GM12801 (cell line): ENCODE data around the gene PRKAG2.

Experiments
- TF ChIP-seq, protein P1 (sequence below): IDR thresholded peaks from one replicate; pipeline ENCODE4 v1.5.1; 2011; ENCODE audit warnings: control low read depth; ENCODE audit not compliant: insufficient read length; ENCODE audit errors: extremely low read depth

The PRKAG2 gene

GRCh38 chr7:151864561-151864960 is 12.4 kb downstream of the PRKAG2 start:
- TF ChIP-seq, protein P1, sequence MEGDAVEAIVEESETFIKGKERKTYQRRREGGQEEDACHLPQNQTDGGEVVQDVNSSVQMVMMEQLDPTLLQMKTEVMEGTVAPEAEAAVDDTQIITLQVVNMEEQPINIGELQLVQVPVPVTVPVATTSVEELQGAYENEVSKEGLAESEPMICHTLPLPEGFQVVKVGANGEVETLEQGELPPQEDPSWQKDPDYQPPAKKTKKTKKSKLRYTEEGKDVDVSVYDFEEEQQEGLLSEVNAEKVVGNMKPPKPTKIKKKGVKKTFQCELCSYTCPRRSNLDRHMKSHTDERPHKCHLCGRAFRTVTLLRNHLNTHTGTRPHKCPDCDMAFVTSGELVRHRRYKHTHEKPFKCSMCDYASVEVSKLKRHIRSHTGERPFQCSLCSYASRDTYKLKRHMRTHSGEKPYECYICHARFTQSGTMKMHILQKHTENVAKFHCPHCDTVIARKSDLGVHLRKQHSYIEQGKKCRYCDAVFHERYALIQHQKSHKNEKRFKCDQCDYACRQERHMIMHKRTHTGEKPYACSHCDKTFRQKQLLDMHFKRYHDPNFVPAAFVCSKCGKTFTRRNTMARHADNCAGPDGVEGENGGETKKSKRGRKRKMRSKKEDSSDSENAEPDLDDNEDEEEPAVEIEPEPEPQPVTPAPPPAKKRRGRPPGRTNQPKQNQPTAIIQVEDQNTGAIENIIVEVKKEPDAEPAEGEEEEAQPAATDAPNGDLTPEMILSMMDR, result no peak

- TF ChIP-seq, protein P1, result no peak
These were observed 12.8 kb downstream of the PRKAG2 start for GRCh38 chr7:151864081-151864480.

GRCh38 chr7:151863386-151864079 is 13.4 kb downstream of the PRKAG2 start:
- TF ChIP-seq, protein P1, result no peak

GRCh38 chr7:151862606-151863381 is 14.1 kb downstream of the PRKAG2 start:
- TF ChIP-seq, protein P1, result no peak

GRCh38 chr7:151861881-151862280 is 15.0 kb downstream of the PRKAG2 start:
- TF ChIP-seq, protein P1, result no peak

GRCh38 chr7:151860771-151861170 is 16.1 kb downstream of the PRKAG2 start:
- TF ChIP-seq, protein P1, result no peak

- TF ChIP-seq, protein P1, result no peak
These were observed 16.8 kb downstream of the PRKAG2 start for GRCh38 chr7:151859948-151860685.
